H9 (cell line): ENCODE data around the gene SLC13A5. TPM values are rescaled to one million over a fixed set of nuclear protein-coding genes. Genes with fewer than 3 reads are reported as not detected.

ENCODE experiments used
- DNase-seq: peaks from one replicate; pipeline ENCODE4 v3.0.0-alpha.2; 2017
- H2AFZ ChIP-seq: one replicate; pipeline ENCODE4 v1.6.1; 2013; ENCODE audit warnings: mild to moderate bottlenecking, low read length, control low read depth, moderate library complexity
- H2AK5ac ChIP-seq: 2 replicates; pipeline ENCODE4 v1.6.1; 2013; ENCODE audit warnings: low read length, control low read depth, mixed read lengths; ENCODE audit not compliant: insufficient read length
- H2BK120ac ChIP-seq: one replicate; pipeline ENCODE4 v1.6.1; 2013; ENCODE audit warnings: low read depth, mild to moderate bottlenecking, low read length, control low read depth, inconsistent platforms; ENCODE audit not compliant: poor library complexity, severe bottlenecking
- H2BK12ac ChIP-seq: 2 replicates; pipeline ENCODE4 v1.6.1; 2013; ENCODE audit warnings: low read length, control low read depth, mixed read lengths, low read depth; ENCODE audit not compliant: insufficient read length
- H2BK15ac ChIP-seq: 2 replicates; pipeline ENCODE4 v1.6.1; 2013; ENCODE audit warnings: low read depth, low read length, control low read depth
- H2BK20ac ChIP-seq: one replicate; pipeline ENCODE4 v1.6.1; 2013; ENCODE audit warnings: low read depth, mild to moderate bottlenecking, low read length, control low read depth, inconsistent platforms; ENCODE audit not compliant: poor library complexity, severe bottlenecking
- H2BK5ac ChIP-seq: 2 replicates; pipeline ENCODE4 v1.6.1; 2013; ENCODE audit warnings: low read length, control low read depth, mixed read lengths; ENCODE audit not compliant: insufficient read length
- H3K14ac ChIP-seq: 2 replicates; pipeline ENCODE4 v1.6.1; 2013; ENCODE audit warnings: low read length, control low read depth; ENCODE audit not compliant: insufficient read depth
- H3K18ac ChIP-seq: 2 replicates; pipeline ENCODE4 v1.6.1; 2013; ENCODE audit warnings: low read depth, mild to moderate bottlenecking, mixed read lengths, low read length, control low read depth; ENCODE audit not compliant: insufficient read length
- H3K23ac ChIP-seq: 2 replicates; pipeline ENCODE4 v1.6.1; 2013; ENCODE audit warnings: low read length, control low read depth, mixed read lengths, low read depth; ENCODE audit not compliant: insufficient read length
- H3K23me2 ChIP-seq: 2 replicates; pipeline ENCODE4 v1.6.1; 2013; ENCODE audit warnings: low read depth, mild to moderate bottlenecking, mixed read lengths, low read length, control low read depth; ENCODE audit not compliant: insufficient read length, poor library complexity, severe bottlenecking
- H3K27ac ChIP-seq: 2 replicates; pipeline ENCODE4 v1.5.1; 2013; ENCODE audit warnings: low read length, control low read depth, mixed read lengths, low read depth; ENCODE audit not compliant: insufficient read length
- H3K27me3 ChIP-seq: 2 replicates; pipeline ENCODE4 v1.6.1; 2013; ENCODE audit warnings: low read length, control low read depth, inconsistent platforms; ENCODE audit not compliant: insufficient read depth
- H3K4ac ChIP-seq: 2 replicates; pipeline ENCODE4 v1.6.1; 2013; ENCODE audit warnings: low read depth, mild to moderate bottlenecking, control low read depth, inconsistent platforms, low read length, moderate library complexity
- H3K4me1 ChIP-seq: 2 replicates; pipeline ENCODE4 v1.6.1; 2013; ENCODE audit warnings: low read length, control low read depth, inconsistent platforms; ENCODE audit not compliant: insufficient read depth
- H3K4me2 ChIP-seq: 2 replicates; pipeline ENCODE4 v1.6.1; 2013; ENCODE audit warnings: low read length, control low read depth, mixed read lengths; ENCODE audit not compliant: insufficient read length, insufficient read depth
- H3K56ac ChIP-seq: 2 replicates; pipeline ENCODE4 v1.6.1; 2013; ENCODE audit warnings: low read depth, mild to moderate bottlenecking, mixed read lengths, low read length, control low read depth; ENCODE audit not compliant: insufficient read length
- H3K79me1 ChIP-seq: 2 replicates; pipeline ENCODE4 v1.6.1; 2013; ENCODE audit warnings: low read depth, mild to moderate bottlenecking, moderate library complexity, low read length, control low read depth, inconsistent platforms; ENCODE audit not compliant: insufficient read depth, poor library complexity, severe bottlenecking
- H3K79me2 ChIP-seq: 2 replicates; pipeline ENCODE4 v1.6.1; 2013; ENCODE audit warnings: low read length, control low read depth, inconsistent platforms; ENCODE audit not compliant: insufficient read depth
- H3K9ac ChIP-seq: 2 replicates; pipeline ENCODE4 v1.6.1; 2013; ENCODE audit warnings: low read length, control low read depth, mixed read lengths; ENCODE audit not compliant: insufficient read length; ENCODE audit errors: extremely low read depth
- H3K9me3 ChIP-seq: one replicate; pipeline ENCODE4 v1.6.1; 2013; ENCODE audit warnings: low read depth, low read length, inconsistent platforms; ENCODE audit not compliant: control insufficient read depth
- H3T11ph ChIP-seq: one replicate; pipeline ENCODE4 v1.6.1; 2013; ENCODE audit warnings: mild to moderate bottlenecking, low read length, control low read depth, inconsistent platforms
- H4K20me1 ChIP-seq: one replicate; pipeline ENCODE4 v1.6.1; 2013; ENCODE audit not compliant: control insufficient read depth, insufficient read length, insufficient read depth
- H4K5ac ChIP-seq: 2 replicates; pipeline ENCODE4 v1.6.1; 2013; ENCODE audit warnings: low read depth, mild to moderate bottlenecking, mixed read lengths, low read length, control low read depth; ENCODE audit not compliant: insufficient read length
- H4K8ac ChIP-seq: replicated peaks from 2 replicates; pipeline ENCODE4 v1.6.1; 2013; ENCODE audit warnings: low read length, control low read depth, mixed read lengths, low read depth; ENCODE audit not compliant: insufficient read length
- H4K91ac ChIP-seq: 2 replicates; pipeline ENCODE4 v1.6.1; 2013; ENCODE audit warnings: low read depth, mild to moderate bottlenecking, moderate library complexity, mixed read lengths, low read length, control low read depth; ENCODE audit not compliant: insufficient read length
- H3K27ac Mint-ChIP-seq, 3 experiments: 2 replicates in 2 of 3; 3 replicates in 1 of 3; pipeline ENCODE4 v1.8.0; 2020 to 2021; ENCODE audit warnings: mixed read lengths in 3 of 3, mild to moderate bottlenecking in 1 of 3, moderate library complexity in 1 of 3
- H3K27me3 Mint-ChIP-seq: 2 replicates; pipeline ENCODE4 v1.8.0; 2021; ENCODE audit warnings: low read depth, mild to moderate bottlenecking, moderate library complexity, mixed read lengths
- H3K36me3 Mint-ChIP-seq, 3 experiments: 2 replicates in 2 of 3; 3 replicates in 1 of 3; pipeline ENCODE4 v1.8.0; 2020 to 2021; ENCODE audit warnings: low read depth in 3 of 3, mixed read lengths in 3 of 3; ENCODE audit not compliant: insufficient read depth in 1 of 3
- H3K4me1 Mint-ChIP-seq, 2 experiments: 2 replicates each; pipeline ENCODE4 v1.8.0; 2020; ENCODE audit warnings: mixed read lengths in 2 of 2
- H3K4me3 Mint-ChIP-seq, 2 experiments: 2 replicates in 1 of 2; 3 replicates in 1 of 2; pipeline ENCODE4 v1.8.0; 2020 to 2021; ENCODE audit warnings: mild to moderate bottlenecking in 2 of 2, mixed read lengths in 2 of 2, moderate library complexity in 1 of 2
- H3K9me3 Mint-ChIP-seq, 2 experiments: 2 replicates in 1 of 2; 3 replicates in 1 of 2; pipeline ENCODE4 v1.8.0; 2020; ENCODE audit warnings: mild to moderate bottlenecking in 2 of 2, mixed read lengths in 2 of 2, moderate library complexity in 1 of 2
- CTCF ChIP-seq: fragments of 200-600 bp; sonication (generic); conservative IDR thresholded peaks from 3 replicates; pipeline ENCODE4 v1.8.0; 2021; ENCODE audit warnings: antibody characterized with exemption, mild to moderate bottlenecking
- WGBS: extraction: QIAGEN DNeasy Blood & Tissue Kit; methylation state at CpG from one replicate; pipeline ENCODE4 v1.1.7; 2013; ENCODE audit warnings: missing lambda C conversion rate, low lambda C conversion rate, mixed read lengths; ENCODE audit not compliant: insufficient read length; ENCODE audit errors: extremely low coverage; 5-methylcytosine and 5-hydroxymethylcytosine counted together
- total RNA-seq: library from RNA; stranded (reverse); gene quantifications from 2 replicates; pipeline ENCODE4 v1.2.1, GENCODE V29; 2021

The SLC13A5 gene
- total RNA-seq, 1 experiment from 2014 or later = 1.6 TPM

DNA sequence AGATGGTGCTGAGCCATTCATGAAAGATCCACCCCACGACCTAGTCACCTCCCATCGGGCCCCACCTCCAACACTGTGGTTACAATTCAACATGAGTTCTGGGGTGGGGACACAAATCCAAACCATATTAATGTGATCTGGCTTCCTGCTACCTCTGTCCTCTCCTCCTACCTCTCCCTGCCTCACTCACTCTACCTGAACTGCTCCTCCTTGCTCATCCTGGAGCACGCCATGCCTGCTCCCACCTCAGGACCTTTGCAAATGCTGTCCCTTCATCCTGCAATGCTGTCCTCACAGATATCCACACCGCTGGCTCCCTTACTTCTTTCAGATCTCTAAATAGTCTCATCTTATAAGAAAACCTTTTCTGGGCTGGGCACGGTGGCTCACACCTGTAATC, 10.8 kb upstream of the SLC13A5 start:
- Histone ChIP-seq H3K18ac (no peak overlapping the region), H3K4me2 (no peak overlapping the region), H4K20me1 (no peaks in the 10 kb centered on the region), H3K23ac (no peak overlapping the region), H3K56ac (no peak overlapping the region), H3K14ac (no peak overlapping the region), H3K27me3 (peaks cover 2% of the 10 kb centered on the region; the same call in 1 of the 2 replicates), H4K5ac (no peak overlapping the region), H2BK12ac (no peak overlapping the region), H3K4ac (no peak overlapping the region), H2BK5ac (no peak overlapping the region), H3K27ac (no peak overlapping the region), H3K79me2 (no peaks in the 10 kb centered on the region), H3K23me2 (no peaks in the 10 kb centered on the region), H3T11ph (no peak overlapping the region), H4K8ac (no peak overlapping the region), H4K91ac (no peak overlapping the region), H3K9me3 (no peaks in the 10 kb centered on the region), H2BK15ac (no peak overlapping the region), H3K79me1 (no peaks in the 10 kb centered on the region), H2BK120ac (no peak overlapping the region), H2AFZ (no peak overlapping the region), H3K4me1 (no peaks in the 10 kb centered on the region), H3K9ac (no peak overlapping the region), H2AK5ac (no peak overlapping the region), H2BK20ac (no peak overlapping the region)
- H3K27ac Mint-ChIP-seq = no peak overlapping the region; a peak in 1 of 7 replicates
- TF ChIP-seq CTCF = no peak
- peaks cover 3 to 4% of the 10 kb centered on the region in 2 experiments; a peak in 2 of 5 replicates for H3K9me3 Mint-ChIP-seq
- no peaks in the 10 kb centered on the region for H3K4me1 Mint-ChIP-seq
- DNase-seq = no peak
- H3K27me3 Mint-ChIP-seq = peaks cover 46% of the 10 kb centered on the region
- no peaks in the 10 kb centered on the region; a peak in 1 of 7 replicates for H3K36me3 Mint-ChIP-seq
- WGBS = no CpG with 5 or more reads among the region's 5 CpGs
- H3K4me3 Mint-ChIP-seq = no peak overlapping the region
